ENCODE data around the gene PAX7. TPM values are rescaled to one million over a fixed set of nuclear protein-coding genes. Genes with fewer than 3 reads are reported as not detected.
"Not testable (repeated sequence)": the region's sequence is repeated elsewhere in the genome, so short reads cannot be mapped to it uniquely, and the experiment has no call there.

Gene PAX7
- total and polyA plus RNA-seq, 2 donors (not counting 1 experiment from before 2014, with no cell fraction given): not detected

- intact Hi-C loops (cut with micrococcal nuclease): no loop called here
- H3K36me3 ChIP-seq (replicated peaks in 1 of 2; ENCODE audit: control extremely low read depth in 1 of 2, control insufficient read depth in 1 of 2, extremely low read depth in 1 of 2, insufficient read depth in 2 of 2, low read length in 1 of 2): no peaks in the 10 kb centered on the region
- H3K4me3 ChIP-seq (ENCODE audit: control extremely low read depth in 1 of 5, extremely low read depth in 1 of 5, insufficient read depth in 1 of 5, low read depth in 2 of 5, low read length in 4 of 5): no peak overlapping the region
- TF ChIP-seq EZH2 (IDR thresholded peaks at IDR 0.05; ENCODE audit: borderline replicate concordance, insufficient read depth, low read depth, low read length, poor library complexity, severe bottlenecking) (no peak), CTCF (IDR thresholded peaks at IDR 0.05) (no peak)
- no peaks in the 10 kb centered on the region for H3K4me1 ChIP-seq (ENCODE audit: control insufficient read depth in 2 of 2, insufficient read depth in 2 of 2, low read length in 2 of 2)
- ChIA-PET POLR2A (no interaction called here), CTCF (no interaction called here)
- no peak overlapping the region for H3K27ac ChIP-seq (ENCODE audit: low read length in 2 of 2)
- ATAC-seq (ENCODE audit: low read depth) (no peak), DNase-seq (no peak)
- peaks cover 0 to 10% (median 0%) of the 10 kb centered on the region in 3 donors for H3K9me3 ChIP-seq (ENCODE audit: control extremely low read depth in 1 of 3, control insufficient read depth in 2 of 3, insufficient read depth in 1 of 3, low read length in 2 of 3)
- peaks cover 34% of the 10 kb centered on the region for H3K27me3 Mint-ChIP-seq
- no peak overlapping the region for H2AFZ ChIP-seq (ENCODE audit: insufficient read depth, low read depth, low read length, poor library complexity, severe bottlenecking)
- no peak overlapping the region for H3K4me2 ChIP-seq (replicated peaks; ENCODE audit: low read depth, low read length, poor library complexity, severe bottlenecking)
- H3K4me1 Mint-ChIP-seq: no peaks in the 10 kb centered on the region
- no peak overlapping the region for H3K4me3 Mint-ChIP-seq
- no peaks in the 10 kb centered on the region for H4K20me1 ChIP-seq (ENCODE audit: control insufficient read depth, insufficient read depth, low read length, poor library complexity, severe bottlenecking)
- peaks cover 3% of the 10 kb centered on the region for H3K9me3 Mint-ChIP-seq (ENCODE audit: insufficient read depth)
- H3K27me3 ChIP-seq (replicated peaks in 1 of 4; ENCODE audit: control extremely low read depth in 1 of 4, control insufficient read depth in 3 of 4, insufficient read depth in 4 of 4, low read length in 3 of 4): peaks cover 0 to 15% (median 0%) of the 10 kb centered on the region in 4 experiments
- 27% methylated on average over 21 of the region's 25 CpGs for WGBS (ENCODE audit: insufficient coverage)
- H3K9ac ChIP-seq (ENCODE audit: low read length): no peak overlapping the region
- no peaks in the 10 kb centered on the region for H3K79me2 ChIP-seq (ENCODE audit: control insufficient read depth, insufficient read depth, low read length)
- no peak overlapping the region for H3K27ac Mint-ChIP-seq
Measured at GRCh38 chr1:18693256-18694098, 62.8 kb downstream of the PAX7 start.

GRCh38 chr1:18694289-18694688 is 63.6 kb downstream of the PAX7 start:
- H3K36me3 ChIP-seq (replicated peaks in 1 of 2; ENCODE audit: control extremely low read depth in 1 of 2, control insufficient read depth in 1 of 2, extremely low read depth in 1 of 2, insufficient read depth in 2 of 2, low read length in 1 of 2); ATAC-seq (ENCODE audit: low read depth); H3K9ac ChIP-seq (ENCODE audit: low read length); H3K79me2 ChIP-seq (ENCODE audit: control insufficient read depth, insufficient read depth, low read length); H3K4me1 Mint-ChIP-seq; H2AFZ ChIP-seq (ENCODE audit: insufficient read depth, low read depth, low read length, poor library complexity, severe bottlenecking); H4K20me1 ChIP-seq (ENCODE audit: control insufficient read depth, insufficient read depth, low read length, poor library complexity, severe bottlenecking); DNase-seq; H3K4me2 ChIP-seq (replicated peaks; ENCODE audit: low read depth, low read length, poor library complexity, severe bottlenecking); H3K4me3 ChIP-seq (ENCODE audit: control extremely low read depth in 1 of 5, extremely low read depth in 1 of 5, insufficient read depth in 1 of 5, low read depth in 2 of 5, low read length in 4 of 5); intact Hi-C loops (cut with micrococcal nuclease); H3K9me3 Mint-ChIP-seq (ENCODE audit: insufficient read depth); H3K4me3 Mint-ChIP-seq; H3K4me1 ChIP-seq (ENCODE audit: control insufficient read depth in 2 of 2, insufficient read depth in 2 of 2, low read length in 2 of 2); H3K27ac Mint-ChIP-seq; H3K27ac ChIP-seq (ENCODE audit: low read length in 2 of 2); POLR2A ChIA-PET: not testable (repeated sequence)
- H3K27me3 Mint-ChIP-seq: peaks cover 39% of the 10 kb centered on the region
- CTCF ChIA-PET: interaction anchor here (0.7 kb wide), 1 partner anchor 1194 kb away, joined by 3 read pairs; no protein-coding TSS in a partner anchor
- 79% methylated on average over 3 of the region's 7 CpGs for WGBS (ENCODE audit: insufficient coverage)
- peaks cover 0 to 12% (median 0%) of the 10 kb centered on the region in 4 experiments for H3K27me3 ChIP-seq (replicated peaks in 1 of 4; ENCODE audit: control extremely low read depth in 1 of 4, control insufficient read depth in 3 of 4, insufficient read depth in 4 of 4, low read length in 3 of 4)
- peaks cover 0 to 10% (median 0%) of the 10 kb centered on the region in 3 donors for H3K9me3 ChIP-seq (ENCODE audit: control extremely low read depth in 1 of 3, control insufficient read depth in 2 of 3, insufficient read depth in 1 of 3, low read length in 2 of 3)

All from B cell (primary cell).